HCT116 (cell line): ENCODE measurements around the gene ZMAT3.

ENCODE experiments used
- CTCF ChIP-seq, 3 experiments: fragments of 200-600 bp in 1 of 3; sonication (generic) in 1 of 3; IDR thresholded peaks in 2 of 3; conservative IDR thresholded peaks in 1 of 3; 2 replicates each; pipeline ENCODE4 v1.5.1; 2012 to 2017; ENCODE audit warnings: low read depth in 2 of 3, low read length in 2 of 3, antibody characterized with exemption in 1 of 3, borderline replicate concordance in 1 of 3, control low read depth in 1 of 3, mild to moderate bottlenecking in 1 of 3, mixed read lengths in 1 of 3, mixed run types in 1 of 3, moderate library complexity in 1 of 3; ENCODE audit not compliant: insufficient read depth in 1 of 3
- EZH2 ChIP-seq: fragments of 200-600 bp; sonication (generic); IDR thresholded peaks from 2 replicates; pipeline ENCODE4 v1.6.1; 2017; ENCODE audit warnings: antibody characterized with exemption, mixed run types
- EZH2phosphoT487 ChIP-seq: fragments of 200-600 bp; IDR thresholded peaks from 2 replicates; pipeline ENCODE4 v1.6.1; 2018; ENCODE audit warnings: antibody characterized with exemption, borderline replicate concordance
- FOSL1 ChIP-seq: IDR thresholded peaks from 2 replicates; pipeline ENCODE4 v1.6.1; 2012; ENCODE audit warnings: low read depth
- JUND ChIP-seq: IDR thresholded peaks from 2 replicates; pipeline ENCODE4 v1.6.1; 2012
- POLR2A ChIP-seq: IDR thresholded peaks from 2 replicates; pipeline ENCODE4 v1.7.0; 2011; ENCODE audit warnings: borderline replicate concordance; ENCODE audit not compliant: insufficient read depth, insufficient read length; ENCODE audit errors: extremely low read depth
- POLR2AphosphoS5 ChIP-seq: IDR thresholded peaks from 2 replicates; pipeline ENCODE4 v1.6.1; 2011; ENCODE audit warnings: mild to moderate bottlenecking, low read depth, low read length, moderate library complexity
- REST ChIP-seq: IDR thresholded peaks from 2 replicates; pipeline ENCODE4 v1.6.1; 2012; ENCODE audit warnings: low read depth
- SIN3A ChIP-seq: IDR thresholded peaks from 2 replicates; pipeline ENCODE4 v1.6.1; 2012; ENCODE audit warnings: low read depth
- SP1 ChIP-seq: IDR thresholded peaks from 2 replicates; pipeline ENCODE4 v1.6.1; 2012; ENCODE audit warnings: low read depth
- SRF ChIP-seq: IDR thresholded peaks from 2 replicates; pipeline ENCODE4 v1.6.1; 2012; ENCODE audit warnings: low read depth
- ZNF274 ChIP-seq: fragments of 200-500 bp; sonication (Bioruptor generic); IDR thresholded peaks from 2 replicates; pipeline ENCODE4 v1.6.1; 2014; ENCODE audit warnings: mild to moderate bottlenecking, low read depth, low read length, inconsistent platforms

GRCh38 chr3:179000144-179000543 lies 71.5 kb downstream of the ZMAT3 start:
- no peak for TF ChIP-seq EZH2phosphoT487
- TF ChIP-seq CTCF (IDR thresholded peaks at IDR 0.05 in 2 of 3, conservative IDR thresholded peaks at IDR 0.05 in 1 of 3; ENCODE audit: borderline replicate concordance in 1 of 3, insufficient read depth in 1 of 3, low read depth in 2 of 3, low read length in 2 of 3): no peak
- no peak for TF ChIP-seq SIN3A
- no peak for TF ChIP-seq POLR2AphosphoS5
- no peak for TF ChIP-seq REST
- TF ChIP-seq JUND: no peak
- TF ChIP-seq ZNF274: no peak
- TF ChIP-seq SRF: no peak
- TF ChIP-seq POLR2A: no peak
- TF ChIP-seq EZH2: no peak
- TF ChIP-seq SP1: no peak
- no peak for TF ChIP-seq FOSL1
